Small intestine (tissue), 7 donors: ENCODE data around the gene SCNN1B. TPM values are rescaled to one million over a fixed set of nuclear protein-coding genes. Genes with fewer than 3 reads are reported as not detected.
A peak's percentile ranks its signal among the peaks of the same experiment; 100 is the strongest.

Source experiments
- DNase-seq, 2 donors: peaks; one replicate each; pipeline versions ENCODE4 v3.0.0 to v3.0.0-alpha.2; 2013
- FAIRE-seq: peaks from 2 replicates; lab custom pipeline; 2012; peaks lifted over from hg19 to GRCh38; lab: Jason Lieb, UNC
- H3K27ac ChIP-seq, 3 donors: one replicate each; pipeline ENCODE4 v1.5.1; 2013; ENCODE audit warnings: low read length in 2 of 3, mild to moderate bottlenecking in 2 of 3, control low read depth in 1 of 3, inconsistent platforms in 1 of 3, low read depth in 1 of 3, moderate library complexity in 1 of 3
- H3K27me3 ChIP-seq, 3 donors: one replicate each; pipeline ENCODE4 v1.6.1; 2013; ENCODE audit warnings: low read length in 3 of 3, inconsistent platforms in 1 of 3; ENCODE audit not compliant: control insufficient read depth in 3 of 3, insufficient read depth in 3 of 3
- H3K36me3 ChIP-seq, 3 donors: one replicate each; pipeline ENCODE4 v1.6.1; 2013; ENCODE audit warnings: low read length in 3 of 3, inconsistent platforms in 1 of 3, low read depth in 1 of 3, mild to moderate bottlenecking in 1 of 3, moderate library complexity in 1 of 3; ENCODE audit not compliant: control insufficient read depth in 3 of 3, insufficient read depth in 2 of 3
- H3K4me1 ChIP-seq, 3 donors: one replicate each; pipeline ENCODE4 v1.6.1; 2013; ENCODE audit warnings: low read length in 2 of 3, inconsistent platforms in 1 of 3, low read depth in 1 of 3, mild to moderate bottlenecking in 1 of 3, moderate library complexity in 1 of 3; ENCODE audit not compliant: control insufficient read depth in 3 of 3, insufficient read depth in 2 of 3
- H3K4me3 ChIP-seq, 3 donors: one replicate each; pipeline ENCODE4 v1.5.1; 2013; ENCODE audit warnings: low read length in 3 of 3, control low read depth in 1 of 3, inconsistent platforms in 1 of 3, low read depth in 1 of 3, mild to moderate bottlenecking in 1 of 3, moderate library complexity in 1 of 3
- H3K9me3 ChIP-seq, 2 donors: one replicate each; pipeline ENCODE4 v1.6.1; 2013; ENCODE audit warnings: low read depth in 1 of 2, low read length in 1 of 2; ENCODE audit not compliant: control insufficient read depth in 2 of 2, insufficient read depth in 1 of 2
- WGBS, 3 donors: extraction: QIAGEN DNeasy Blood & Tissue Kit; methylation state at CpG; one replicate each; pipeline ENCODE4 v1.1.7; 2013; 5-methylcytosine and 5-hydroxymethylcytosine counted together
- polyA plus RNA-seq, 4 donors: library from polyadenylated mRNA; stranded (reverse) in 3 of 4; unstranded in 1 of 4; fragments of 200-250 nt in 3 of 4; fragments of 120-200 nt in 1 of 4; gene quantifications; one replicate each; pipeline versions ENCODE4 v1.2.1 to v1.2.3, GENCODE V29; 2013
- donor health status: healthy with polysubstance abuse.
- donor health status: control.
- donor health status: control.
- donor health status: Bipolar disorder and iron deficiency.
- donor health status: healthy.

The SCNN1B gene
- polyA plus RNA-seq, 4 donors: 2.2 to 5.1 TPM; not detected in 2

DNA sequence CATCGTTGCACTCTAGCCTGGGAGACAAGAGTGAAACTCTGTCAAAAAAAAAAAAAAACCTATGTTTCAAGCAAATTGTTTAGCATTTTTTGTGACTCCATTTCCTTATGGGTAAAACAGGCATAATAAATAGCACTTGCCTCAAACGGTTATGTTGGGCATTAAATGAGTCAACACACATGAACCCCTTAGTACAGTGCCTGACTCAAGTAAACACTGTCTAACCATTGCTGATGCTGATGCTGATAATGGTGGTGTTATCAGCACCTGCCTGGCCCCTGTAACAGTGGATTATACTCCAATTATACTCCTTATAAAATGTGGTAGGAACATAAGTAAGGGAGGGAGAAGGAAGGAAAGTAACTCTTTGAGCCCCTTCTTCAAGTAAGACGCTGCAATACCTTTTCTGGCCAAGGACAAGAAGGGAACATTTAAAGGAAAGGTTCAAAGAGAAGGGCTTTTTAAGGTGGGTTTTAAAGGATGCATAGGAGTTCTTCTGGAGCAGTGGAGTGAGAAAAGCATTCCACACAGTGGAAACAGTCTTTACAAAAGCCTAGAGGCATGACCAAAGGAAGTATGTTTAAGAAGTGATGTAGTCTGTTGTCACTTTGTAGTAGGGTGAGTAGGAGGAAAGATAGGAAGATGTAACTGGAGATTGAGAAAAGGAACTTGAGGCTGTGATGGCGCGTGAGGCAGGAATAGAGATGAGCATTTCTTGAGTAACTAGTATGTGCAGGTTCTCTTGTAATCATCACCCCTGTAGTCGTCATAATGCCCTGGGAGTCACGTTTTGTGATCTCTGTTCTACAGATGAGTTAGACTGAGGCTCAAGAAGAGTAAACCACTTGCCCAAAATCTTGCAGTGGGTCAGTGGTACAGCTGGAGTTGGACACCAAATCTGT lies 4.3 kb downstream of the SCNN1B start:
- Histone ChIP-seq H3K27me3 (peaks cover 5 to 16% (median 14%) of the 10 kb centered on the region in 3 donors), H3K4me3 (no peak overlapping the region), H3K9me3 (peaks cover 0 to 6% of the 10 kb centered on the region in 2 donors), H3K36me3 (no peaks in the 10 kb centered on the region), H3K4me1 (no peaks in the 10 kb centered on the region), H3K27ac (no peak overlapping the region)
- DNase-seq (no peak), FAIRE-seq (no peak)
- WGBS, 3 donors: 63 to 78% (median 68%) methylated on average over 7 of the region's 7 CpGs

DNA sequence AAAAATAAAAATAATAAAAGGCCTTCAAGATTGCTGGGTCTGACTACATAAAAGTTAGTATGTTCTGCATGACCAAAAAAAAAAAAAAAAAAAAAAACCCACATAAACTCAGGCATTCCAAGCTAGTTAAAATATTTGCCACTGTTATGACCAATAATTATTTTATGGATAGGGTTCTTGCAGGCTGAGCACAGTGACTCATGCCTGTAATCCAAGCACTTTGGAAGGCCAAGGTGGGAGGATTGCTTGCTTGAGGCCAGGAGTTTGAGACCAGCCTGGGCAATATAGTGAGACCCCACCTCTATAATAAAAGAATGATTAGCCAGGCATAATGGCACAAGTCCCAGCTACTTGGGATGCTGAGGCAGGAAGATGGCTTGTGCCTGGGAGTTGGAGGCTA lies 8.1 kb downstream of the SCNN1B start:
- no peaks in the 10 kb centered on the region for H3K27me3 ChIP-seq
- no peaks in the 10 kb centered on the region for H3K4me1 ChIP-seq
- H3K36me3 ChIP-seq: no peaks in the 10 kb centered on the region
- H3K4me3 ChIP-seq: no peak overlapping the region
- H3K27ac ChIP-seq: no peak overlapping the region
- FAIRE-seq (no peak), DNase-seq (no peak)
- H3K9me3 ChIP-seq: peaks cover 0 to 6% of the 10 kb centered on the region in 2 donors

DNA sequence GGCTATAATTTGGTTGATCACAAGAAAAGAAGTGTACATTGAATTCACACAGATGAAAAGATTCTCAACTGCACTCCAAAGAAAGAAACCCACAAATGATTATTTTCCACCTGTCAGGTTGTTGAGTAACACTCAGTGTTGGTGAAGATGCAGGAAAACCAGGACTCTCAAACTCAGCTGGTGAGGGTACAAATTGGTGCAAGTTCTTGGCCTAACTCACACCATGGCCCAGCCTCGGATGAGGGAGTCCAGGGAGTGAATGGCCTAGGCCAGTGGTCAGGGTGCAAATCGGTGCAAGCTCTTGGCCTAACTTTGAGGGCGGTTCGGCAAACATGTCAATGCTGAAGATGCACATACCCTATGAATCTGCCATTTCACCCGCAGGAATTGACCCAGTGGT lies 8.6 kb downstream of the SCNN1B start:
- Histone ChIP-seq H3K36me3 (no peaks in the 10 kb centered on the region), H3K4me1 (no peaks in the 10 kb centered on the region), H3K9me3 (peaks cover 0 to 6% of the 10 kb centered on the region in 2 donors), H3K4me3 (no peak overlapping the region), H3K27ac (no peak overlapping the region), H3K27me3 (no peaks in the 10 kb centered on the region)
- WGBS, 3 donors: 92 to 94% (median 93%) methylated on average over 5 of the region's 5 CpGs
- FAIRE-seq (no peak), DNase-seq (no peak)

DNA sequence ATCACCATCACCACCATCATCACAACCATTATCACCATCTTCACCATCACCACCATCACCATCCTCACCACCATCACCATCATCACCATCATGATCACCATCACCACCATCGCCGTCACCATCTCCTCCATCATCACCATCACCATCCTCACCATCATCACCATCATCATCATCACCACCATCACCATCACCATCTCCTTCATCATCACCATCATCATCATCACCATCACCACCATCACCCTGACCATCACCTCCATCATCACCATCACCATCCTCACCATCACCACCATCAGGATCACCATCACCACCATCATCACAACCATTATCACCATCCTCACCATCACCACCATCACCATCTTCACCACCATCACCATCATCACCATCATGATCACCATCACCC lies 14.1 kb downstream of the SCNN1B start:
- Histone ChIP-seq H3K4me1 (no peaks in the 10 kb centered on the region), H3K27me3 (no peaks in the 10 kb centered on the region), H3K9me3 (no peaks in the 10 kb centered on the region), H3K36me3 (no peaks in the 10 kb centered on the region), H3K4me3 (no peak overlapping the region), H3K27ac (no peak overlapping the region)
- WGBS, 3 donors: 70 to 95% (median 75%) methylated on average over 2 of the region's 2 CpGs
- no peak for FAIRE-seq
- DNase-seq: no peak

DNA sequence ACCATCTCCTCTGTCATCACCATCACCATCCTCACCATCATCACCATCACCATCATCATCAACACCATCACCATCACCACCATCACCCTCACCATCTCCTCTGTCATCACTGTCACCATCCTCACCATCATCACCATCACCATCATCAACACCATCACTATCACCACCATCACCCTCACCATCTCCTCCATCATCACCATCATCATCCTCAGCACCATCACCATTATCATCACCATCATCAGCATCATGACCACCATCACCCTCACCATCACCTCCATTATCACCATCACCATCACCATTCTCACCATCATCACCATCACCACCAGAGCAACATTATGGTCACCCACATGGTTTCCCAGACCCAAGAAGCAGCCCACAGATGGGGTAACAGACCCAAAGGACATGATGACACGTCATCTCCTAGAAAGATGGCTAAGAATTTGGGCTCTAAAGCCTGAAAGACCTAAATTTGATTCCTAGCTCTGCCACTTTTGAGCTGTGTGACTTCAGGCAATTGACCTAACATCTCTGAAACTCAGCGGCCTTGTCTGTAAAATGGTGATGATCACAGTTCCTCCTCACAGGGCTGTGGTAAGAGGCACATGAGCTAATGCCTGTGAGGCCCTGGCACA lies 14.6 kb downstream of the SCNN1B start:
- Histone ChIP-seq H3K4me3 (no peak overlapping the region), H3K36me3 (no peaks in the 10 kb centered on the region), H3K27ac (no peak overlapping the region)

DNA sequence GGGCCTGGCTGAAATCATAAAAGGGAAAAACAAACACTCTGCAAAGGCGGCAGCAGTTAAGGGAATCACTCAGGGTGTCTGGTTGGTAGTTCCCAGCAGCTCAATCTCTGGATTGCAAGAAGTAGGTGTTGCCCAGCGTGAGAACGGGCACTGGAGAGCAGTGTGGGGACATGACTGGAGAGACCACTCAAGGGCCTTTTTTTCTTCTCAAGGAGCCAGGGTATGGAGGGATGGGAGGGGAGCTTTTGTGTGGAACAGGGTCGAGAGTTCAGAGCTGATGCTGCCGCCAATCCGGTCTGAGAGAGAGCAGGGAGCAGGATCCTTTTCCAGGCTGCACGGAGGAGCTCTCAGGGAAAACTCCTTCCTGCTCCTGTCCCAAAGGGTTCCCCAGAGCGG lies 15.2 kb downstream of the SCNN1B start:
- peak; percentile 6 to 12 for DNase-seq
- 14 to 35% (median 24%) methylated on average over 8 of the region's 8 CpGs for WGBS, 3 donors
- FAIRE-seq: no peak
- no peaks in the 10 kb centered on the region for H3K27me3 ChIP-seq
- no peak overlapping the region for H3K4me3 ChIP-seq
- no peak overlapping the region for H3K27ac ChIP-seq
- no peaks in the 10 kb centered on the region for H3K36me3 ChIP-seq
- H3K9me3 ChIP-seq: no peaks in the 10 kb centered on the region
- no peaks in the 10 kb centered on the region for H3K4me1 ChIP-seq

More for the DNA sequence above, 14.6 kb downstream of the SCNN1B start:
- no peak for DNase-seq
- Histone ChIP-seq H3K9me3 (no peaks in the 10 kb centered on the region), H3K27me3 (no peaks in the 10 kb centered on the region), H3K4me1 (no peaks in the 10 kb centered on the region)
- no peak for FAIRE-seq
- WGBS, 3 donors: 26 to 66% (median 45%) methylated on average over 2 of the region's 2 CpGs

DNA sequence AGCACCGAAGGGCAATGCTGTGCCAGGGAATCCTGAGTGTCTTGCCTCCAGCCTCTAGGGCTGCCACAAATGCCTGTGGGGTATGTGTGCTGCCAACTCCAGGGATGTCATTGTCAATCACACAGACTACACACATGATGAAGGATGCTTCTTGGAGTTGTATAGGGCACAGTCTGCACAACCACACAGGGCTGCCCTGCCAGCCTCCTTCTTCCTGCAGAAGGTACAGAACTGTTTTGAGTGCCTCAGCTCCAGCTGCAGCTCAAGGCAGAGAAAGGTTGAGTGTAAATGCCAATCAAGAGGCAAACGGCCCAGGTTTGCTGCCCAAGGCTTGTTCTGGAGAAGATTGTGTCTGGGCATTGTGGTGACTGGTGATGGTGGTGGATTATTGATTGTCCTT lies 15.6 kb downstream of the SCNN1B start:
- no peak for FAIRE-seq
- no peak for DNase-seq

DNA sequence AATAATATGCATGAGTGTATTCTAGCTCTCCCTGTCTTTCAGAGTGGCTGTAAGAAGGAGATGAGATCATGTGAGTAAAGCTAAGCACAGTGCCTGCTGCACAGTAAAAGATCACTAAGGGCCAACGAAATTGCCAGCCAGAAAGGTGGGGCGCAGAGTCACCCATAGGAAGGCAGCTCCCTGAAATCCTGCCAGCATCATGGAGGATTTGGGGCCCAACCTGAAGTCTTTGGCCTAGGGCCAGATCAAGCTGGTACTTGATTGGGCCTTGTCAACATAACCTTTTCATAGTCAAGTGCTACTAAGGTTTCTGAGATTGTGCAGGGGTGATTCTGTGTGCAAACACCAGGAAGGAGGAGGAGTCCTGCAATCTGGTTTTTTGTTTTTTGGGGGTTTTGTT lies 16.5 kb downstream of the SCNN1B start:
- Histone ChIP-seq H3K4me3 (no peak overlapping the region), H3K27ac (no peak overlapping the region), H3K4me1 (no peaks in the 10 kb centered on the region), H3K27me3 (no peaks in the 10 kb centered on the region), H3K9me3 (no peaks in the 10 kb centered on the region), H3K36me3 (no peaks in the 10 kb centered on the region)
- WGBS, 3 donors: 50 to 73% (median 73%) methylated on average over 2 of the region's 2 CpGs
- DNase-seq (no peak), FAIRE-seq (no peak)

More for the DNA sequence above, 15.6 kb downstream of the SCNN1B start:
- H3K27me3 ChIP-seq: no peaks in the 10 kb centered on the region
- no peaks in the 10 kb centered on the region for H3K9me3 ChIP-seq
- 15 to 54% (median 34%) methylated on average over 2 of the region's 2 CpGs for WGBS, 3 donors
- H3K4me3 ChIP-seq: no peak overlapping the region
- H3K27ac ChIP-seq: no peak overlapping the region
- H3K36me3 ChIP-seq: no peaks in the 10 kb centered on the region
- no peaks in the 10 kb centered on the region for H3K4me1 ChIP-seq
